Stimulated activated effector memory CD8-positive, alpha-beta T cell treated with anti-CD3 and anti-CD28 coated beads, Interleukin-12 subunit alpha, Interleukin-12 subunit beta, amount 100 ng/mL, for 72 hours (primary cell): ENCODE data around the gene TBX5.
A peak's percentile ranks its signal among the peaks of the same experiment; 100 is the strongest.

Experiments
- ATAC-seq: fragments of 150-1000 bp; cut with Tn5 transposase; 2 replicates; pipeline ENCODE4 v1.10.0; 2021
- DNase-seq, 2 donors: peaks; one replicate each; pipeline ENCODE4 v3.0.0; 2021 to 2022; ENCODE audit warnings: low spot score in 2 of 2
- H3K27ac Mint-ChIP-seq: one replicate; pipeline ENCODE4 v1.8.0; 2022; ENCODE audit warnings: mild to moderate bottlenecking, mixed read lengths
- H3K36me3 Mint-ChIP-seq: one replicate; pipeline ENCODE4 v1.8.0; 2022; ENCODE audit warnings: mild to moderate bottlenecking, mixed read lengths
- H3K4me1 Mint-ChIP-seq: one replicate; pipeline ENCODE4 v1.8.0; 2022; ENCODE audit warnings: mixed read lengths
- H3K4me3 Mint-ChIP-seq: one replicate; pipeline ENCODE4 v1.8.0; 2022; ENCODE audit warnings: mild to moderate bottlenecking, mixed read lengths
- H3K9me3 Mint-ChIP-seq: one replicate; pipeline ENCODE4 v1.8.0; 2022; ENCODE audit warnings: mixed read lengths

TBX5 gene

DNA sequence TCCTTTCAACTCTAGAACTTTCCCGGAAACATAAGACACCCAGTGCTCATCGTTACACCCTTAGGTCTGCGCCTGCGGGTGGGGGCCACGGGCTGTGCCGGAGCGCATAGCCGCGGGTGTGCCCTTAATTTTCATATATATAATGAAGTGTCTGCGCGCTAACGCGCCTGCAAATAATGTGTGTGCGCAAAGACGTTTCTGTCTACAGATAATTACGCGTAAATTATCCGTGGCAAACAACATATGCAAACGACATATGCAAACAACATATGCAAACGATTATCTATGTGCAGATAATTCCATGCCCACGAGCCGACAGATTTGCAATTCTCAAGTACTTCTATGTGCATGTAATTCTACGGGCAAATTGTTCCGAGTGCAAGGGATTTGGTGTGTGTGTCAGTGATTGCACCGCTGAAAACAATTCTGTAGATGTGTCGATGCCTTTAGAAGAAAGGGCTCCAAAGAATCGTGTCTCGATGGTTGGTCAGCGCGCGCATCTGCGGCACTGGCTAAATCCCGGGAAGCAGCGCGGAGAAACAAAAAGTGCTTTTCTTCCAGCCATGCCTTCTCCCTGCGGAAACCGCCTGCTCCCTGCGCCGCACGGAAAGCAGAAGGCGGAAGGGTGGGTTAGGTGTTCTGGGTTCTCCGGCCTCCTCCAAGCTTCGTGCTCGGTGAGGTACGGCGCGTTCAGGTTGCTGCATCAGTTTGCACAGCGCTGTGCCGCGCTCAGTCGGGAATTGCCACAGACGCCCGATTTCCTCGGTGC lies 34.5 kb upstream of the TBX5 start:
- Mint-ChIP-seq H3K4me3 (no peak overlapping the region), H3K4me1 (no peaks in the 10 kb centered on the region), H3K36me3 (peaks cover 7% of the 10 kb centered on the region), H3K9me3 (peaks cover 2% of the 10 kb centered on the region), H3K27ac (no peak overlapping the region)
- ATAC-seq, result no peak
- DNase-seq, result no peak

DNA sequence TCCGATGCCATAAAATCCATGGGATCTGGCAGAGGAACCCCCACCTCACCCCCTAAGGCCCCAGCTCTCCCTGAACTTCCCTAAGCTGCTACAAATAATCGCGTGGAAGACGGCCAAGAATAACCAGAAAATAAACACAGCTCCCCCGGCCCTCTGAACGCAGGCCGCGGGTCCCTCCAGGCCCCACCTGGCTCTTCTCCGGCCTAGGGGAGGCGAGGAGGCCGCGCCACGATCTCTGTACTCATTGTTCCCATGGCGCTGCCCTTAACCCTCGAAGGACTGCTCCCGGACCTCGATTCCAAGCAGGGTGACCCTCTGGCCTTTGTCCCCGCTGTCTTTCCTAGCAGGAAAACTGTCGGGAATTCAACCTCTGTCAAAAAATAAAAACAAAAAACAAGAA lies 33.9 kb upstream of the TBX5 start:
- no peak for DNase-seq
- Mint-ChIP-seq H3K9me3 (peaks cover 1% of the 10 kb centered on the region), H3K36me3 (peaks cover 7% of the 10 kb centered on the region), H3K4me1 (no peaks in the 10 kb centered on the region), H3K27ac (no peak overlapping the region), H3K4me3 (no peak overlapping the region)
- no peak for ATAC-seq

DNA sequence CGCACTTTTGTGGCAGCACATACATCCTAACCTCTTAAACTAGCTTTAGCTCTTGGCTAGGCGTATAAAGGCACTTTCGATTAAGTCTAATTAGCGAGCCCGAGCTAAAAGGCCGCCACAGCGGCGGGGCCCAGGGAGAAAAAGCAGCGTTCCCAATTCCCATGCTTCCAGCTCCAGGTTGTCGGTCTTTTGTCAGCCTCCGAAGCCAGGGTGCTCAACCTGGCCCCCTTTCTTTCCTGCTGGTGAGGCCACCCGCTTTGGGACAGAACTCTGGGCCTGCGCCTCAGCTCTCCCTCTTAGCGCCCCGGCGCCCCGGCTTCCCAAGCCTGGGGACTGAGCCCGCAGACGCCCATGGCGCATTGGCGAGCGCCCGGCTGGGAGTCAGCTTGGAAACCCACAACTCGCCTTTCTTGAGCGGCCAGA lies 33.3 kb upstream of the TBX5 start:
- Mint-ChIP-seq H3K4me3 (no peak overlapping the region), H3K36me3 (peaks cover 7% of the 10 kb centered on the region), H3K4me1 (no peaks in the 10 kb centered on the region), H3K9me3 (no peaks in the 10 kb centered on the region), H3K27ac (no peak overlapping the region)
- ATAC-seq (no peak), DNase-seq (no peak)

DNA sequence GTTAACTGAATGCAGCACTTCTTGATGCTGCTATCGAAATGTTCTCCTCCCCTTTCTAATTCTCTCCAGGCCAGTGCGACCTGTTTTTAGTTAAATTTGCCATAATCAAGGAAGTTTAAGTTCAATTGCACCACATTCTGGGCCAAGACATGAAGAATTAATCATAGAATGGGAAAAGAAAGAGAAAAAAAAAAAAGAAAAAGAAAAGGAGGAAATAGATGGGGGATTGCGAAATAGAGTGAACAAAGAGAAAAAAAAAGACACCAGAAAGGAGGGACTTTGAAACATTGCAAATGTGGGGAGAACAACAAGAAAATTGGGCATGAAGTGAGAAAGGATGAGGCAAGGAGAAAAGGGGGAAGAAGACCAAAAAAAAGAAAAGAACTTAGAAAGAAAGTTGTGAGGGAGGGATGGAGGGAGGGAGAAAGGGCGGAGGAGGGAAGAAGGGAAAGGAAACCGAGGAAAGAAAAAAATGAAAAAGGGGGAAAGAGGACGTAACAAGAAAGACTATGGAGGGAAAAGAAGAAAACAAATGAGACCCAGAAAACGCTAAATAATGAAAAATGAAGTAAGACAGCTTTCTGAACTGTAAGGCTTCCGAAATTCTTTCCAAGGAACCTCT lies 32.8 kb upstream of the TBX5 start:
- peaks cover 7% of the 10 kb centered on the region for H3K36me3 Mint-ChIP-seq

DNA sequence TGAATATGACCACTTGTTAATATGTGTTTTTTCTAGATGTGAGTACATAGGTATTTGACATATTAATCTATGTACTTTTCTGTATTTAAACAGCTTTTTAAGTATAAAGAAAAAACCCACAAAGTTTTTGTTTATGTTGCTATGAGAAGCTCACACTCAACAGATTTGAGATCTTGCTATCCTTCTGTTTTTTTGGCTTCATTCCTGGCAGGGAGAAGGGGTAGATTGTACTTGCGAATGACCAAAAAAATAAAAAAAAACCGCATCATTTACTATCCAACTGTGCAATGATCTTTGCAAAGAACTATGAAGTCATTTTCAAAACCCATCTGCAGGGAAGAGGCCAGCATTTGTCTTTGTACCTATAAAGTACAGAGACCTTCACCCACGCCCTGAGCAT lies 28.4 kb upstream of the TBX5 start:
- no peak for DNase-seq
- no peaks in the 10 kb centered on the region for H3K4me1 Mint-ChIP-seq
- H3K4me3 Mint-ChIP-seq, result no peak overlapping the region
- H3K9me3 Mint-ChIP-seq, result no peaks in the 10 kb centered on the region
- no peaks in the 10 kb centered on the region for H3K36me3 Mint-ChIP-seq
- no peak overlapping the region for H3K27ac Mint-ChIP-seq
- ATAC-seq, result no peak

More for the DNA sequence above, 32.8 kb upstream of the TBX5 start:
- no peak overlapping the region for H3K27ac Mint-ChIP-seq
- H3K9me3 Mint-ChIP-seq, result no peaks in the 10 kb centered on the region
- no peak for ATAC-seq
- H3K4me1 Mint-ChIP-seq, result no peaks in the 10 kb centered on the region
- no peak for DNase-seq
- H3K4me3 Mint-ChIP-seq, result no peak overlapping the region

DNA sequence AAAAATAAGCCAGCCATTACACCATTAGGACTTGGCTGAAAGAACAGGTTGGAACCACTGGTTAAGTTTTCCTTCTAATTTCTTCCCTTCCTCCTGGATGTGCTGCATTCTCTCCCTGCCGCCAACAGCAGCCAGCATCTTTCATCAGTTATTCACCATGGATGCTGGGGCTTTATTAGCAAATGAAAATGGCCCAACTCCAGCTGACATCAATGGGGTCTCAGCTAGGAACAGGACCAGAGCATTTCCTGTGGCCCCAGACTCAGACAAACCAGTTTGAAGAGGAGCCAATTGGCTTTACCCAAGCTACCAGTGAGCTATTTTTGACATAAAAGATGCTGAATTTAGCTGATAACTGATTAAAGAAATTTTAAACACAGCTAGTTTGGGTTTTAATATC lies 26.0 kb upstream of the TBX5 start:
- H3K27ac Mint-ChIP-seq, result no peak overlapping the region
- no peaks in the 10 kb centered on the region for H3K4me1 Mint-ChIP-seq
- peaks cover 2% of the 10 kb centered on the region for H3K9me3 Mint-ChIP-seq
- no peaks in the 10 kb centered on the region for H3K36me3 Mint-ChIP-seq
- DNase-seq (no peak), ATAC-seq (no peak)
- H3K4me3 Mint-ChIP-seq, result no peak overlapping the region

DNA sequence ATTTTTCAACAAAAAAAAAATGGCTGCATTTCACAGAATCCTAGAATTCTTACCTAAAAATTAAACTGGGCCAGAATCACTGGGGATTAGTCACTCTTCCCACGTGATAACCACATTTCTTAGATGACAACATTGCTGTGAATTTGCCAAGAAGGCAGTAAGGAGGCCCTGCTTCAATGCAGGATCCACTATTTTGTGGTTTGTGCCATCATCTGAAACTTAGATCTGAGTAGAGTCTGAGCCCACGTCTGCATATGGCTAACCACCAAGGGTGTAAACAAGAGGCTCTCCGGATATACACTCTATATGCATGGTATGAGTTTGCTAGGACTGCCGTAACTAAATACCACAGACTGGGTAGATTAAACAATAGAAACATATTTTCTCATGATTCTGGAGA lies 24.4 kb upstream of the TBX5 start:
- H3K36me3 Mint-ChIP-seq, result no peaks in the 10 kb centered on the region
- DNase-seq (no peak), ATAC-seq (peak; percentile 84)
- H3K4me1 Mint-ChIP-seq, result no peaks in the 10 kb centered on the region
- H3K4me3 Mint-ChIP-seq, result no peak overlapping the region
- H3K27ac Mint-ChIP-seq, result no peak overlapping the region
- H3K9me3 Mint-ChIP-seq, result peaks cover 2% of the 10 kb centered on the region

DNA sequence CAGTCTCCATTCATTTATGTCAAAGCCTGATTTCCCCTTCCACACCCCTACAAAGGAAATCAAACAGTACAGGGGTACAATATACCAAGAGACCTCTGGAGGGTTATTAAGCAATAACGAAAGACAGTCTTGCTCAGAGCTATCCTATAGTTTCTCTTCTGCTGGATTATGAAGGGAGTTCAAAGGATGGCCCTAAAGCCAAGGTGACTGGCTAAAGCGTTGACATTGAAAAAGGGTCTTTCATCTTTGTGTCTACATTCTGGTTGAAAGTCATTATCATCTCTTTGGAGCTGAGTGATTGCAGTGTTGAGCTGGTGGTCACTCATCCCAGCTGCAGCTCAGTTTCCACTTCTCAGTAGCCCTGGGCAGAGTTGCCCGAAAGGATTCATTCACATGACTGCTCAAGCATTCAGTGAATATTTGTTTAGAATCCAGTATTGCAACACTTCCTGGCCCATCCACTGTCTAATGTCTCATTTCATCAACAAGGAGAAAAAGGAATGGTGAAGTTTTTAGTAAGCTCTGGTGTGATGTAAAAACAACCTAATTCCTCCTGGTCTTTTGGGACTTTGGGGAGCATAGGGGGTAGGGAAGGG lies 19.2 kb upstream of the TBX5 start:
- DNase-seq, result no peak
- no peak for ATAC-seq
- Mint-ChIP-seq H3K9me3 (peaks cover 5% of the 10 kb centered on the region), H3K27ac (no peak overlapping the region), H3K4me1 (no peaks in the 10 kb centered on the region), H3K4me3 (no peak overlapping the region), H3K36me3 (no peaks in the 10 kb centered on the region)

DNA sequence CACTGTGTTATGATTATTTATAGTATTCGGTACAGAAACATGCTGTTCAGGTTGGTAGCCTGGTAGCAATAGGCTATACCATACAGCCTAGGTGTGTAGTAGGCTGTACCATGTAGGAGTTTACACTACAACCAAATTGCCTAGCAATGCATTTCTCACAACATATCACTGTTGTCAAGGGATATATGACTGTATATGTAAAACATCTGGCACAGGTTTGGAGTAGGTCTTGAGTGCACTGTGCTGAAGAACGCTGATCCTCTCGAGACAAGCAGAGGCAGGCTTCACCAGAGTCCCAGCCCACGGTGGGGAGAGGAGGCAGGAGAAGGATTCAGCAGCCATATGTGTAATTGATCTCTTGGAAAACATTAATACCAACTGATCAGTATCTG lies 15.0 kb upstream of the TBX5 start:
- Mint-ChIP-seq H3K9me3 (peaks cover 6% of the 10 kb centered on the region), H3K4me1 (no peaks in the 10 kb centered on the region)
- no peak for DNase-seq

DNA sequence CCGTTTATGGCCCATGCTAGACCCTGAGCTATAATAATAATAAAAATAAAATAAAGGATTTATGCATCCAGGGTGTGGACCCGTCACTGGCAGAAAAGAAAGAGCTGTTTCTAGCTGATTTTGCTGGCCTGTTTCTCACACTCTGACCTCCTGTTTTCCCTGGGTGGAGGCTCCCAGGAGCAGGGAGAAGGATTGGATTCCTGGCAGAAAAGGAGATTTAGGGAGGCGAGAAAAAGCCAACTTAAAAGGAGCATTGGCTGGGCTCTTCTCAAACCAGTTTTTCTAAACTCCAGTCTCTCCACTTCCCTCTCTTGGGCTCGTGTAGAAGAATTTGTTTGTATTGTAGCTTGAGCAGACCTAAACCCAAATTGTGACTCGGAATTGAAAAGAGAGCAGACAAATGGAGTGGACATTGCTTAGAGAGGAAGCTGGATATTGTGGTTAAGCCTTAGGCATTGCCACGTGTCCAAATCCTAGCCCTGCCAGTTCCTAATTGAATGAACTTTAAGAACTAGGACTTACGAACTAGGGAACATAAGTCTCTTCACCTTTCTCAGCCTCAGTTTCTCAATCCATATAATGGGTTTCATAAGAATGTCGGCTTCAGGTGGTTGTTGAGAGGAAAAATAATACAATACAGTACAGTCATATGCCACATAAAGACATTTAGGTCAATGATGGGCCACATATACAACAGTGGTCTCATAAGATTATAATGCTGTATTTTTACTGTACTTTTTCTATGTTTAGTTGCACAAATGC lies 14.4 kb upstream of the TBX5 start:
- DNase-seq, result no peak
- Mint-ChIP-seq H3K4me1 (no peaks in the 10 kb centered on the region), H3K9me3 (peaks cover 6% of the 10 kb centered on the region), H3K36me3 (no peaks in the 10 kb centered on the region), H3K27ac (no peak overlapping the region), H3K4me3 (no peak overlapping the region)
- no peak for ATAC-seq

More for the DNA sequence above, 15.0 kb upstream of the TBX5 start:
- no peak overlapping the region for H3K4me3 Mint-ChIP-seq
- no peak for ATAC-seq
- H3K36me3 Mint-ChIP-seq, result no peaks in the 10 kb centered on the region
- H3K27ac Mint-ChIP-seq, result no peak overlapping the region

DNA sequence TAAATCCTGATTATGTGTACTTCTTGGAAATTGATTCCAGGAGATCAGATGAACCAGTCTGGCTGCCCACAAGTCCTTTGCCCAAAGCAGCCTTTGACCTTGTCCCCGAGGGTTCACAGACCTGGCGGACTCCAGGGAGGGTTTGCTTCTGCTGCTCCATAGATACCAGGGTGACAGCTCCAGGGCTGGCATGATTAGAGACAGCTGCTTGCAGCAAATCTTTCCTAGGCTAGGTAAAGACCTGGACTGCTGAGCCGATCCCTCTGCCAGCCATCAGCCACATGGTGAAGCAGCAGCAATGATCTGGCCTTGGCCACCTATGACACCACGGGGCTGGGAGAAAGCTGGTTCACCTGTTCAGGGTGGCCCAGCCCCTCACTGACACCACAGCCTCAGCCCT lies 10.1 kb upstream of the TBX5 start:
- no peak overlapping the region for H3K27ac Mint-ChIP-seq
- no peaks in the 10 kb centered on the region for H3K4me1 Mint-ChIP-seq
- ATAC-seq, result no peak
- H3K4me3 Mint-ChIP-seq, result no peak overlapping the region
- H3K36me3 Mint-ChIP-seq, result no peaks in the 10 kb centered on the region
- DNase-seq, result no peak
- peaks cover 8% of the 10 kb centered on the region for H3K9me3 Mint-ChIP-seq

DNA sequence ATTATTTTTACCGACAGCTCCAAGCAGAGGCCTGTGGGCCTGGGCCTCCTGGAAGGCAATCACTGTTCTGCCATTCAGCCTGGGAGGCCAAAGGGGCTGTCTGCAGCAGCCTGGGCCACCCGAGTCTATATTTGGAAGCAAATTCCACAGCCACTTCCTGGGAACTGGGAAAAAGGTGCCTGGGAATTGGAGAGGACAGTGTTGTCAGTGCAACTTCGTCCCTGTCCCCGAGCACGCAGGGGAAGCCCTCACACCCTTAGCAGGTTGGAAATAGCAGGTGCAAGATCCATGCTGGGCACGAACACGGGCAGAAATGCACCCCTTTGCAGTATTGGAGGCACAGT lies 9.6 kb upstream of the TBX5 start:
- Mint-ChIP-seq H3K9me3 (peaks cover 7% of the 10 kb centered on the region), H3K36me3 (no peaks in the 10 kb centered on the region), H3K4me1 (no peaks in the 10 kb centered on the region), H3K27ac (no peak overlapping the region), H3K4me3 (no peak overlapping the region)
- ATAC-seq (no peak), DNase-seq (no peak)

DNA sequence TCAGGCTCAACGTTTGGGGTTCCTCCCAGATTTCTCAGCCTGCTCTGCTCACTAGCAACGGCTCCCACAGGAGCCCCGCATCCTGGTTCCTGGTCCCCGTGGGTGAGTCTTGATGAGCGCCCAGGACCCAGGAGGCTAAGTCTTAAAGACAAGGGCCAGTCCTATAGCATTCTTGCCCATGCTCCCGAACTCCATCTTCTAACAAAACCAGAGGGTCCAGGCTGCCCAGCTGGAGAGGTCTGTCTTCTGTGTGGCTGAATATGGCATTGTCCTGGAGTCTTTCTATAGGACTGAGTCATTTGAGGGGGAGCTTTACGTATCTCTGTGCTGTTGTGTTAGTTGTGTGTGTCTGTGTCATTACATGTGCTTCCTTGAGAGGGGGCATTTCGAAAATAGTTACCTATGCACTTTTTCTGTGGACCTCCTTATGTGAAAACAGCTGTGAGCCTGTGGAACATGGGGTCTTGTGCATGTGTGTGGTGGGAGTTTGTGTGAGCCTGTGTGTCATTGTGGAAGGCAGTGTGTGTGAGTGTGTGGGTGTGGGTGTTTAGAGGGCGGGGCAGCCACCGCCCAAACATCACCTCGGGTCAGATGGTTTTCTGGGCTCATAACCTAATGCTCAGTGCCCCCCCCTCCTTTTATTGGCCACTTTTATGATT lies 9.1 kb upstream of the TBX5 start:
- Mint-ChIP-seq H3K4me3 (no peak overlapping the region), H3K27ac (no peak overlapping the region), H3K9me3 (peaks cover 7% of the 10 kb centered on the region), H3K4me1 (no peaks in the 10 kb centered on the region), H3K36me3 (no peaks in the 10 kb centered on the region)
- DNase-seq, result no peak
- no peak for ATAC-seq

DNA sequence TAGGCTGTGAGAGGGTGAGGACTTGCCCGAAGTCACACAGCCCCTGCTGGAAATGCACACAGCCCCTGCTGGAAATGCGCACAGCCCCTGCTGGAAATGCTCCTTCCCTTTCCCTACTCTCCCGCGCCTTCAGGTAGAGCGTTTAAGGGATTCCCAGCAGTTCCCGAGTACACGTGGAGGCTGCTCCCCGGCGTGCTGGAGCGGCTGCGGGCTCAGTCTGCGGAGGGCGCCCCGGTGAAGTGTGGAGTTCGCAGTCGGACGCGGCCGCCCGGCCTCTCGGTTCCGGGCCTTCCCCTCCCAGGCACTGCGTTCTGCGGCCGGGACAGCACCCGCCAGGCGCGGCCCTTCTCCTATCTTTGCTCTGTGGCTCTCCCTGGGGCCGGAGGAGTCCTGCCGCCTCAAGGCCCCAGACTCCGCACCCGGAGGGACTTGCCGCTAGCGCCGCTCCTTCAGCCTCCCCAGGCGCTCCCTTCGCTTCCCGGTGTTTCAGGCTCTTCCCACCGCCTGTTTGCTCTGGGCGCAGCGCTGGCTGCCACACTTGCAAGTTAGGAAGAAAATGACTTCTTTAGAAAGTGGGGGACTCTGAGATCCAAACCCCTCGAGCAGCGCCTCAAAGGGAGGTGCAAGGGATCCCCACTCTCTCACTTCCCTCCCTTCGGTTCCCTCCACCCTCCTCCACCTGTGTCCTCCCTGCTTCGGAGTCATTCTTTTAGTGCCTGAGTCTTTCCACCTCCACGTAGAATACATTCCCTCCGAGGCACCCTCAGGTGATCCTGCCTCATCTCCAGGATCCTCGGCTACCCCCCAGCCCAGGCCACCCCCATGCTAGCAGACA lies 8.3 kb upstream of the TBX5 start:
- Mint-ChIP-seq H3K36me3 (no peaks in the 10 kb centered on the region), H3K9me3 (peaks cover 7% of the 10 kb centered on the region), H3K27ac (no peak overlapping the region), H3K4me3 (no peak overlapping the region), H3K4me1 (no peaks in the 10 kb centered on the region)
- no peak for DNase-seq
- no peak for ATAC-seq
